HPDE6-E6E7 (cell line): ENCODE data around the gene FKBP2.

Source experiments
- DNase-seq: peaks from one replicate; pipeline ENCODE4 v3.0.0; 2011; ENCODE audit warnings: missing footprints; ENCODE audit errors: extremely low spot score

Gene FKBP2

GRCh38 chr11:64219354-64219684 lies 21.6 kb upstream of the FKBP2 start:
- DNase-seq: no peak

- DNase-seq: no peak
Observed at GRCh38 chr11:64219755-64220154, 21.1 kb upstream of the FKBP2 start.

- DNase-seq: no peak
Observed at GRCh38 chr11:64220271-64220670, 20.6 kb upstream of the FKBP2 start.

GRCh38 chr11:64220798-64221197 lies 20.1 kb upstream of the FKBP2 start:
- no peak for DNase-seq

- DNase-seq: no peak
Observed at GRCh38 chr11:64222651-64223000, 18.3 kb upstream of the FKBP2 start.

GRCh38 chr11:64223001-64223651 lies 17.8 kb upstream of the FKBP2 start:
- DNase-seq: no peak

- peak; percentile 67 for DNase-seq
Observed at GRCh38 chr11:64224151-64224890, 16.6 kb upstream of the FKBP2 start.

- DNase-seq: no peak
Observed at GRCh38 chr11:64224891-64225607, 15.8 kb upstream of the FKBP2 start.

- peak; percentile 72 for DNase-seq
Observed at GRCh38 chr11:64225608-64226506, 15.0 kb upstream of the FKBP2 start, which contains the start of the genes NUDT22 and TRPT1. TSS of gene NUDT22 (plus strand) at chr11:64226274. CDS start at chr11:64226653, 379 bp downstream. TSS of gene TRPT1 (minus strand) at chr11:64226186. CDS start at chr11:64225860, 326 bp downstream.

GRCh38 chr11:64226507-64227051 lies 14.3 kb upstream of the FKBP2 start:
- peak; percentile 17 for DNase-seq

GRCh38 chr11:64227405-64227956 lies 13.4 kb upstream of the FKBP2 start:
- no peak for DNase-seq

- DNase-seq: no peak
Observed at GRCh38 chr11:64229090-64229743, 11.7 kb upstream of the FKBP2 start.

- DNase-seq: no peak
Observed at GRCh38 chr11:64229744-64230170, 11.1 kb upstream of the FKBP2 start.

- DNase-seq: peak; percentile 71
Observed at GRCh38 chr11:64230171-64230984, 10.5 kb upstream of the FKBP2 start, which contains the start of gene DNAJC4. TSS of gene DNAJC4 (plus strand) at chr11:64230548. CDS start at chr11:64230855, 307 bp downstream.

- DNase-seq: no peak
Observed at GRCh38 chr11:64230985-64231365, 9.9 kb upstream of the FKBP2 start.

- no peak for DNase-seq
Observed at GRCh38 chr11:64231546-64231945, 9.3 kb upstream of the FKBP2 start.

GRCh38 chr11:64232182-64232966 lies 8.5 kb upstream of the FKBP2 start:
- no peak for DNase-seq

GRCh38 chr11:64232967-64233315 lies 8.0 kb upstream of the FKBP2 start:
- no peak for DNase-seq
